ENCODE data around the gene TMEM131. TPM values are rescaled to one million over a fixed set of nuclear protein-coding genes. Genes with fewer than 3 reads are reported as not detected.

The TMEM131 gene
- total and polyA plus RNA-seq, 10 of the 15 experiments (the other 5 are each of a cell fraction or from before 2014, with no cell fraction given), result 6.0 to 48.2 (median 23.2) TPM

DNA sequence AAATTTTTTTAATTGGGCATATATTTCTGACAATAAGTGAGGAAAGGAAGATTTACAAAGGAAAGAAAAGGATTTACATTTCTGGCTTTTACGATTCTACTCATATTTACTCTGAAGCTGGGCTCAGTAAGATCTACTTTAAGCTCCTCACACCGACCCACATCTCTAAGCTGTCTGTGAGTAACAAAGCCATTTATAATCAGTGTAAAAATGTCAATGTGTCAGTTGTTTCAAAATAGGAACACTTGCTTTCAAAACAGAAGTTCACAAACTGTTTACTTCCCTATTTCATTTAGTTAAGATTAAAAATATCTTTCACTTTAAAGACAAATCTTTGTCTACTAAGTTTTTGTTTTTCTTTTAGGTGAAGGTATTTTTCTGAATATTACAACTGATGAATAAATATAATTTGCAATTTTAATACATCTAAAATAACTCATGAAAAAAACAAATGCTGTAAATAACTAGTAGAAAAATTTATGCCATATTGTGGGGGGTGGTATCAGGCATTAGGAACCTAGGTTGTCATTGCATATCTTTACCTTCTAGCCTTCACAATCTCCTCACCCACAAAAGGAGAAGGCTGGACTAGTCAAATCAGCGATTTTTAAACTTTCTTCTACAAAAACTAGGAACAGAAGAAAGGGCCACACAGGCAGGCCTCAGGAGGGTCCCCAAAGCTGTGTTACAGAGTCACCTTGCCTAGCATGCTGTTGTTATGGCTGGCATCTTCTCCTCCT lies 64.5 kb downstream of the TMEM131 start (continued):
- TF ChIP-seq BHLHE40 (IDR thresholded peaks at IDR 0.05; ENCODE audit: borderline replicate concordance in 1 of 2, low read depth in 2 of 2, low read length in 1 of 2), result 0 out of 4 replicates have a peak, but pooled peaks of 1 of the 2 experiments have one; percentile 10
- TF ChIP-seq CBX3 (IDR thresholded peaks at IDR 0.05; ENCODE audit: borderline replicate concordance, low read depth), result no peak
- no peak for TF ChIP-seq SP1 (IDR thresholded peaks at IDR 0.05; ENCODE audit: low read depth, low read length)
- TF ChIP-seq BACH1 (IDR thresholded peaks at IDR 0.05; ENCODE audit: borderline replicate concordance), result no peak
- TF ChIP-seq, protein P1, sequence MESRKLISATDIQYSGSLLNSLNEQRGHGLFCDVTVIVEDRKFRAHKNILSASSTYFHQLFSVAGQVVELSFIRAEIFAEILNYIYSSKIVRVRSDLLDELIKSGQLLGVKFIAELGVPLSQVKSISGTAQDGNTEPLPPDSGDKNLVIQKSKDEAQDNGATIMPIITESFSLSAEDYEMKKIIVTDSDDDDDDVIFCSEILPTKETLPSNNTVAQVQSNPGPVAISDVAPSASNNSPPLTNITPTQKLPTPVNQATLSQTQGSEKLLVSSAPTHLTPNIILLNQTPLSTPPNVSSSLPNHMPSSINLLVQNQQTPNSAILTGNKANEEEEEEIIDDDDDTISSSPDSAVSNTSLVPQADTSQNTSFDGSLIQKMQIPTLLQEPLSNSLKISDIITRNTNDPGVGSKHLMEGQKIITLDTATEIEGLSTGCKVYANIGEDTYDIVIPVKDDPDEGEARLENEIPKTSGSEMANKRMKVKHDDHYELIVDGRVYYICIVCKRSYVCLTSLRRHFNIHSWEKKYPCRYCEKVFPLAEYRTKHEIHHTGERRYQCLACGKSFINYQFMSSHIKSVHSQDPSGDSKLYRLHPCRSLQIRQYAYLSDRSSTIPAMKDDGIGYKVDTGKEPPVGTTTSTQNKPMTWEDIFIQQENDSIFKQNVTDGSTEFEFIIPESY (IDR thresholded peaks at IDR 0.05), result no peak
- no peak for TF ChIP-seq BRCA1 (IDR thresholded peaks at IDR 0.05; ENCODE audit: low read depth, low read length)
- TF ChIP-seq PAX8 (IDR thresholded peaks at IDR 0.05), result no peak
- no peak for TF ChIP-seq WRNIP1 (IDR thresholded peaks at IDR 0.05; ENCODE audit: borderline replicate concordance, low read depth, low read length)
- TF ChIP-seq SIX5 (IDR thresholded peaks at IDR 0.05; ENCODE audit: low read depth, low read length, severe bottlenecking), result no peak
- no peak for TF ChIP-seq IRF4 (IDR thresholded peaks at IDR 0.05; ENCODE audit: low read depth, low read length)
- TF ChIP-seq, protein P2, sequence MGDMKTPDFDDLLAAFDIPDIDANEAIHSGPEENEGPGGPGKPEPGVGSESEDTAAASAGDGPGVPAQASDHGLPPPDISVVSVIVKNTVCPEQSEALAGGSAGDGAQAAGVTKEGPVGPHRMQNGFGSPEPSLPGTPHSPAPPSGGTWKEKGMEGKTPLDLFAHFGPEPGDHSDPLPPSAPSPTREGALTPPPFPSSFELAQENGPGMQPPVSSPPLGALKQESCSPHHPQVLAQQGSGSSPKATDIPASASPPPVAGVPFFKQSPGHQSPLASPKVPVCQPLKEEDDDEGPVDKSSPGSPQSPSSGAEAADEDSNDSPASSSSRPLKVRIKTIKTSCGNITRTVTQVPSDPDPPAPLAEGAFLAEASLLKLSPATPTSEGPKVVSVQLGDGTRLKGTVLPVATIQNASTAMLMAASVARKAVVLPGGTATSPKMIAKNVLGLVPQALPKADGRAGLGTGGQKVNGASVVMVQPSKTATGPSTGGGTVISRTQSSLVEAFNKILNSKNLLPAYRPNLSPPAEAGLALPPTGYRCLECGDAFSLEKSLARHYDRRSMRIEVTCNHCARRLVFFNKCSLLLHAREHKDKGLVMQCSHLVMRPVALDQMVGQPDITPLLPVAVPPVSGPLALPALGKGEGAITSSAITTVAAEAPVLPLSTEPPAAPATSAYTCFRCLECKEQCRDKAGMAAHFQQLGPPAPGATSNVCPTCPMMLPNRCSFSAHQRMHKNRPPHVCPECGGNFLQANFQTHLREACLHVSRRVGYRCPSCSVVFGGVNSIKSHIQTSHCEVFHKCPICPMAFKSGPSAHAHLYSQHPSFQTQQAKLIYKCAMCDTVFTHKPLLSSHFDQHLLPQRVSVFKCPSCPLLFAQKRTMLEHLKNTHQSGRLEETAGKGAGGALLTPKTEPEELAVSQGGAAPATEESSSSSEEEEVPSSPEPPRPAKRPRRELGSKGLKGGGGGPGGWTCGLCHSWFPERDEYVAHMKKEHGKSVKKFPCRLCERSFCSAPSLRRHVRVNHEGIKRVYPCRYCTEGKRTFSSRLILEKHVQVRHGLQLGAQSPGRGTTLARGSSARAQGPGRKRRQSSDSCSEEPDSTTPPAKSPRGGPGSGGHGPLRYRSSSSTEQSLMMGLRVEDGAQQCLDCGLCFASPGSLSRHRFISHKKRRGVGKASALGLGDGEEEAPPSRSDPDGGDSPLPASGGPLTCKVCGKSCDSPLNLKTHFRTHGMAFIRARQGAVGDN (IDR thresholded peaks at IDR 0.05), result no peak
- TF ChIP-seq, protein P3, sequence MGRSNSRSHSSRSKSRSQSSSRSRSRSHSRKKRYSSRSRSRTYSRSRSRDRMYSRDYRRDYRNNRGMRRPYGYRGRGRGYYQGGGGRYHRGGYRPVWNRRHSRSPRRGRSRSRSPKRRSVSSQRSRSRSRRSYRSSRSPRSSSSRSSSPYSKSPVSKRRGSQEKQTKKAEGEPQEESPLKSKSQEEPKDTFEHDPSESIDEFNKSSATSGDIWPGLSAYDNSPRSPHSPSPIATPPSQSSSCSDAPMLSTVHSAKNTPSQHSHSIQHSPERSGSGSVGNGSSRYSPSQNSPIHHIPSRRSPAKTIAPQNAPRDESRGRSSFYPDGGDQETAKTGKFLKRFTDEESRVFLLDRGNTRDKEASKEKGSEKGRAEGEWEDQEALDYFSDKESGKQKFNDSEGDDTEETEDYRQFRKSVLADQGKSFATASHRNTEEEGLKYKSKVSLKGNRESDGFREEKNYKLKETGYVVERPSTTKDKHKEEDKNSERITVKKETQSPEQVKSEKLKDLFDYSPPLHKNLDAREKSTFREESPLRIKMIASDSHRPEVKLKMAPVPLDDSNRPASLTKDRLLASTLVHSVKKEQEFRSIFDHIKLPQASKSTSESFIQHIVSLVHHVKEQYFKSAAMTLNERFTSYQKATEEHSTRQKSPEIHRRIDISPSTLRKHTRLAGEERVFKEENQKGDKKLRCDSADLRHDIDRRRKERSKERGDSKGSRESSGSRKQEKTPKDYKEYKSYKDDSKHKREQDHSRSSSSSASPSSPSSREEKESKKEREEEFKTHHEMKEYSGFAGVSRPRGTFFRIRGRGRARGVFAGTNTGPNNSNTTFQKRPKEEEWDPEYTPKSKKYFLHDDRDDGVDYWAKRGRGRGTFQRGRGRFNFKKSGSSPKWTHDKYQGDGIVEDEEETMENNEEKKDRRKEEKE (IDR thresholded peaks at IDR 0.05), result no peak
- peak; percentile 52; the same call in 1 of the 2 replicates for TF ChIP-seq ZBED1 (IDR thresholded peaks at IDR 0.05; ENCODE audit: borderline replicate concordance)
- TF ChIP-seq STAT3 (IDR thresholded peaks at IDR 0.05; ENCODE audit: low read depth, low read length), result no peak
- no peak for TF ChIP-seq EZH2 (IDR thresholded peaks at IDR 0.05; ENCODE audit: borderline replicate concordance, control insufficient read depth, low read depth, low read length)
- TF ChIP-seq RFX5 (IDR thresholded peaks at IDR 0.05; ENCODE audit: low read depth, low read length), result no peak
- TF ChIP-seq RAD21 (IDR thresholded peaks at IDR 0.05; ENCODE audit: insufficient read depth, low read depth, low read length), result no peak
- no peak for TF ChIP-seq BCL11A (IDR thresholded peaks at IDR 0.05; ENCODE audit: low read depth, low read length)
- no peak for TF ChIP-seq RUNX3 (IDR thresholded peaks at IDR 0.05; ENCODE audit: low read length)
- TF ChIP-seq TCF12 (IDR thresholded peaks at IDR 0.05; ENCODE audit: low read depth, low read length), result no peak
- TF ChIP-seq RB1 (IDR thresholded peaks at IDR 0.05; ENCODE audit: borderline replicate concordance), result no peak
- TF ChIP-seq MXI1 (IDR thresholded peaks at IDR 0.05; ENCODE audit: low read depth, low read length), result 0 out of 2 replicates have a peak, but pooled peaks have one; percentile 25

All from GM12878 (cell line).